GM19025 (cell line): ENCODE measurements around the gene KRTAP5-5.
"Not testable (repeated sequence)": the region's sequence is repeated elsewhere in the genome, so short reads cannot be mapped to it uniquely, and the experiment has no call there.

Experiments used
- ATAC-seq: cut with Tn5 transposase; IDR thresholded peaks from one replicate; pipeline ENCODE4 v1.9.1; 2021; ENCODE audit warnings: mild to moderate bottlenecking, low read depth, moderate library complexity; ENCODE audit not compliant: unreplicated experiment

The KRTAP5-5 gene, protein sequence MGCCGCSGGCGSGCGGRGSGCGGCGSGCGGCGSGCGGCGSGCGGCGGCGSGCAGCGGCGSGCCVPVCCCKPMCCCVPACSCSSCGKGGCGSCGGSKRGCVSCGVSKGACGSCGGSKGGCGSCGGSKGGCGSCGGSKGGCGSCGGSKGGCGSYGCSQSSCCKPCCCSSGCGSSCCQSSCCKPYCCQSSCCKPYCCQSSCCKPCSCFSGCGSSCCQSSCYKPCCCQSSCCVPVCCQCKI

DNA sequence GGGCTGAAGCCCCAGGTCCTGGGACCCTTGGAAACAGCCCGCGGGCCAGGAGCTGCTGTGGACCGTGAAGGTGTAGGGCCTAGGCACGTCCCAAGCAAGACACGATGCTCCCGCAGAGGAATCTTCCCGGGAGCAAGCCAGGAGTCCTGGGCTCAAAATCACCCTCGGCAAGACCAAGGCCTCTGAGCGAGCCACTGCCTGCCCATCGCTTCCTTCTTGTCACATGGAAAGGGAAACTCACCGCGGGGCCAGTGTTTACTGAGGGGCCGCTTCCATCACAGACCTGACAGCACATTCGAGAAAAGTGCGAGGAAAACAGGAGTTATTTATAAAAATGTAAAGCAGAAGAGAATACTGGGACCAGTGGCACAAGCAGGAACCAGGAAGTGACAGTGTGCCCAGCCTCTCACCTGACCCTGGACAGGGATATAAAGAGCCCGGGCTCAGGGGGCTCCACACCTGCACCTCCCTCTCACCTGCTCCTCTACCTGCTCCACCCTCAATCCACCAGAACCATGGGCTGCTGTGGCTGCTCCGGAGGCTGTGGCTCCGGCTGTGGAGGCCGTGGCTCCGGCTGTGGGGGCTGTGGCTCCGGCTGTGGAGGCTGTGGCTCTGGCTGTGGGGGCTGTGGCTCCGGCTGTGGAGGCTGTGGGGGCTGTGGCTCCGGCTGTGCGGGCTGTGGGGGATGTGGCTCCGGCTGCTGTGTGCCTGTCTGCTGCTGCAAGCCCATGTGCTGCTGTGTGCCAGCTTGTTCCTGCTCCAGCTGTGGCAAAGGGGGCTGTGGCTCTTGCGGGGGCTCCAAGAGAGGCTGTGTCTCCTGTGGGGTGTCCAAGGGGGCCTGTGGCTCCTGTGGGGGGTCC is at the start of gene KRTAP5-5:
TSS of gene KRTAP5-5 (plus strand) at position 450 of the 860 bp plus-strand sequence. CDS start at position 516, 66 bp downstream.
- ATAC-seq: no peak

DNA sequence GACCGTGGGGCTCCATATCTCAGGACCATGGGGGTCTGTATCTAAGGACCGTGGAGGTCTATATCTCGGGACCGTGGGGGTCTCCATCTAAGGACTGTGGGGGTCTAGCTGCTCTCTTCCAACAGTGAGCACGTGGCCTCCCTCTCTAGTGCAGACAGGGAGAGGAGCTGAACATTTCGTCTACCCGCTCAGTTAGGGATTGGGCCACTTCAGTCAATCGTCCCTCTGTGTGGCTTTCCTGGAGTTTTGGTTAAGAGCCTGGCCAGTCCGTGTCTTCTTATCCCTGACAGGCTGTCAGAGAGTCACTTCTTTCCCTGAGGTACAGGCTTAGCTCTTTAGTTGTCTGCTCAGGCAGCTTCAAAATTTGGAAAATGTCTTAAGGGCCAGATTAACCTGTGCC is 47.6 kb upstream of the KRTAP5-5 start:
- no peak for ATAC-seq

DNA sequence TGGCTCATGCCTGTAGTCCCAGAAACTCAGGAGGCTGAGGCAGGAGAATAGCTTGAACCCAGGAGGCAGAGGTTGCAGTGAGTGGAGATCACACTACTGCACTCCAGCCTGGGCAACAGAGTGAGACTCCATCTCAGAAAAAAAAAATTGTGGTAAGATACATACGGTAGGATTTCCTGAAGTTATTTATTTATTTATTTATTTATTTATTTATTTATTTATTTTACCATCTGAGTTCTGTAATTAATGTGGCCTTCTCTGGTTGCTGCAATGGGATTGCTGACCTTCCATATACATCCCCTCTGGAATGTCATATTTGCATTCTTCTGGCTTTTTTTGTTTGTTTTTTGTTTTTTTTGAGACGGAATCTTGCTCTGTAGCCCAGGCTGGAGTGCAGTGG is 46.7 kb upstream of the KRTAP5-5 start:
- not testable (repeated sequence) for ATAC-seq

DNA sequence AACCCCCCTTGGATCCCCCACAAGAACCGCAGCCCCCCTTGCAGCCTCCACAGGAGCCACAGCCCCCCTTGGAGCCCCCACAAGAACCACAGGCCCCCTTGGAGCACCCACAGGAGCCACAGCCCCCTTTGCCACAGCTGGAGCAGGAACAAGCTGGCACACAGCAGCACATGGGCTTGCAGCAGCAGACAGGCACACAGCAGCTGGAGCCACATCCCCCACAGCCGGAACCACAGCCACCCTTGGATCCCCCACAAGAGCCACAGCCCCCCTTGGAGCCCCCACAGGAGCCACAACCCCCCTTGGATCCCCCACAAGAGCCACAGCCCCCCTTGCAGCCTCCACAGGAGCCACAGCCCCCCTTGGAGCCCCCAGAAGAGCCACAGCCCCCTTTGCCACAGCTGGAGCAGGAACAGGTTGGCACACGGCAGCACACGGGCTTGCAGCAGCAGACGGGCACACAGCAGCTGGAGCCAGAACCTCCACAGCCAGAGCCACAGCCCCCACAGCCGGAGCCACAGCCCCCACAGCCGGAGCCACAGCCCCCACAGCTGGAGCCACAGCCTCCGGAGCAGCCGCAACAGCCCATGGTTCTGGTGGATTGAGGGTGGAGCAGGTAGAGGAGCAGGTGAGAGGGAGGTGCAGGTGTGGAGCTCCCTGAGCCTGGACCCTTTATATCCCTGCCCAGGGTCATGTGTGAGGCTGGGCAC is 44.8 kb upstream of the KRTAP5-5 start, which contains the start of gene KRTAP5-1:
TSS of gene KRTAP5-1 (minus strand) at position 623 of the 710 bp plus-strand sequence. CDS start at position 589, 34 bp downstream.
- ATAC-seq: not testable (repeated sequence)

DNA sequence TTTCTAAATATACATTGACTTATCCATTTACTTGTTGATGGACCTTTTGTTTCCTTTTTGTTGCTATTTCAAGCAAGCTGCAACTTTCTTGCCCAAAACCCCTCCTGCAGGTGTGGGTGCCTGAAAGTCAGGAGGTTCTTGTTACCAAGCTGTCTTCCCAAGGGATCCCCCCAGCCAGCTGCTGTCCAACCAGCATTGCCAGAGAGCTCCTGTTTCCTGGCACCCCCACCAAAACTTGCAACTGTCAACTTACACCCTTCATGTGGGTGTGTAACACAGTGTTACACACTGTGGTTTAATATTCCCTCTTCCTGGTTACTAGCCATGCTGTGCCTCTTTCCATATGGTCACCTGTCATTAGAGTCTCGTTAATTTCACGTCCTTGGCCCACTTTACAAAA is 42.9 kb upstream of the KRTAP5-5 start:
- no peak for ATAC-seq

GRCh38 chr11:1589191-1589963 is 40.2 kb upstream of the KRTAP5-5 start:
- not testable (repeated sequence) for ATAC-seq

DNA sequence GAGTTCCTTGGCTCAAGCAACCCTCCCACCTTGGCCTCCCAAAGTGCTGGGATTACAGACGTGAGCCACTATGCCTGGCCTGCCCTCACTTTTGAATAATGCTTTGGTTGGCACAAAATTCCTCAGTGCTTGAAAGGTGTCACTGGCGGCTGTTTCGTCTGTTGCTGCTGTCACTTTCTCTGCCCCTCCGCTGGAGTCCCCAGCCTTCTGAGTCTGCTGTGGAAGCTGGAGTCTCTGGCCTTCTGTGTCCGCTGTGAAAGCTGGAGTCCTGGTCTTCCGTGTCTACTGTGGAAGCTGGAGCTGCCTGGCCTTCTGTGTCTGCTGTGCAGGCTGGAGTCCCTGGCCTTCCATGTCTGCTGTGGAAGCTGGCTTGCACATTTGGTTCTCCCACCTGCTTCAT is 39.6 kb upstream of the KRTAP5-5 start:
- no peak for ATAC-seq

DNA sequence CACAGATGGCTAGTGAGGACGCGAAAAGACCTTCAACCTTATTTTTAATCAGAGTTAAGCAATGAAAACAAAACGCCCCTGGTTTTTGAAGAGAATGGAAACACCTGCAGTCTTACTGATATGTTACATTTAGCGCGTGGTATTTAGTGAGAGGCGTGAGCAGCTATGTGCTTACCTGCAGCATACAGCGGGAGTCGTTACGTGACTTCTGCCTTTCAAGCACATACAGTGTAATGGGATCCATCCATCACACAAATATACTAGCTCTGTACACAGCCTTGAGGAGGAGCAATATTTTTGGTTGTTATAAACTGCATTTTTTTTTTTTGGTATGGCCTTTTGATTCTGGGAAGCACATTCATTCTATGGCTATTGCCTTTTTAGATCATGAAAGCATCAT is 36.9 kb upstream of the KRTAP5-5 start:
- no peak for ATAC-seq

- not testable (repeated sequence) for ATAC-seq
Observed at GRCh38 chr11:1595994-1596575, 33.5 kb upstream of the KRTAP5-5 start.

GRCh38 chr11:1596576-1597121 is 32.9 kb upstream of the KRTAP5-5 start:
- not testable (repeated sequence) for ATAC-seq

DNA sequence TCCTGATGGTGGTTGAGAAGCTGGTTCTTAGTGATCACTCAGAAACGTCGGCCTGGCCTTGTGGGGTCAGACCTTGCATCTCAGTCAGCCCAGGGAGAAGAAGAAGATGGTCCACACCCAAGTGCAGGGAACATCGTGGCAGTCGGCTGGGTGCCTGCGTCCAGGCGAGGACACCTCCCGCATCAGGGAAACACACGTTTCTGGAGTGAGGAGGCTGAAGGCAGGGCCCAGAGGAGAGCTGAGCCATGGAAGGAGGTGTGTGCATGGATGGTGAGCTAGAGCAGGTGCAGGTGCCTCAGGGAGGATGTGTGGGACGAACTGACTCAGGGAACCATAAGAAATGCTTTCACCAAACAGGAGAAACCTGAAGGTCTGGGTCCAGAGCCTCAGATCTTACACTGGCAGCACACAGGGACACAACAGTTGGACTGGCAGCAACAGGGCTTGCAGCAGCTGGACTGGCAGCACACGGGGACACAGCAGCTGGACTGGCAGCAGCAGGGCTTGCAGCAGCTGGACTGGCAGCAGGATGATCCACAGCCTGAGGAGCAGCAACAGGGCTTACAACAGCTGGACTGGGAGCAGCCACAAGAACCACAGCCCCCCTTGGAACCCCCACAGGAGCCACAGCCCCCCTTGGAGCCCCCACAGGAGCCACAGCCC is 32.1 kb upstream of the KRTAP5-5 start:
- no peak for ATAC-seq

DNA sequence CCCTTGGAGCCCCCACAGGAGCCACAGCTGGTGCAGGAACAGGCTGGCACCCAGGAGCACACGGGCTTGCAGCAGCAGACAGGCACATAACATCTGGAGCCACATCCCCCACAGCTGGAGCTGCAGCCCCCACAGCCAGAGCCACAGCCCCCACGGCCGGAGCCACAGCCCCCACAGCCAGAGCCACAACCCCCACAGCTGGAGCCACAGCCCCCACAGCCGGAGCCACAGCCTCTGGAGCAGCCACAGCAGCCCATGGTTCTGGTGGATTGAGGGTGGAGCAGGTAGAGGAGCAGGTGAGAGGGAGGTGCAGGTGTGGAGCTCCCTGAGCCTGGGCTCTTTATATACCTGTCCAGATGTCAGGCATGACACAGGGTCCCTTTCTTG is 31.6 kb upstream of the KRTAP5-5 start, which contains the start of gene KRTAP5-2:
TSS of gene KRTAP5-2 (minus strand) at position 301 of the 387 bp plus-strand sequence. CDS start at position 257, 44 bp downstream.
- ATAC-seq: no peak

GRCh38 chr11:1598406-1598805 is 31.2 kb upstream of the KRTAP5-5 start:
- not testable (repeated sequence) for ATAC-seq

DNA sequence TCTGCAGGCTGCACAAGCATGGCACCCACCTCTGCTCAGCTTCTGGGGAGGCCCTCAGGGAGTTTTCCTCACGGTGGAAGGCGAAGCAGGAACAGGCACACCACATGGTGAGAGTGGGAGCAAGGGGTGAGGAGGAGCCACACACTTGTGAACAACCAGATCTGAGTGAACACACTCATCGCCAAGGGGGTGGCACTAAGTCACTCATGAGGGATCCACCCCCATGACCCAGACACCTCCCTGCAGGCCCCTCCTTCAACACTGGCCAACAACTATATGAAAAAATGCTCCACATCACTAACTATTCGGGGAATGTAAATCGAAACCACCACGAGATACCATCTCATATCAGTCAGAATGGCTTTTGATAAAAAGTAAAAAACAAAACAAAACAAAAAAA is 30.8 kb upstream of the KRTAP5-5 start:
- ATAC-seq: no peak

GRCh38 chr11:1600626-1601025 is 28.9 kb upstream of the KRTAP5-5 start:
- no peak for ATAC-seq

DNA sequence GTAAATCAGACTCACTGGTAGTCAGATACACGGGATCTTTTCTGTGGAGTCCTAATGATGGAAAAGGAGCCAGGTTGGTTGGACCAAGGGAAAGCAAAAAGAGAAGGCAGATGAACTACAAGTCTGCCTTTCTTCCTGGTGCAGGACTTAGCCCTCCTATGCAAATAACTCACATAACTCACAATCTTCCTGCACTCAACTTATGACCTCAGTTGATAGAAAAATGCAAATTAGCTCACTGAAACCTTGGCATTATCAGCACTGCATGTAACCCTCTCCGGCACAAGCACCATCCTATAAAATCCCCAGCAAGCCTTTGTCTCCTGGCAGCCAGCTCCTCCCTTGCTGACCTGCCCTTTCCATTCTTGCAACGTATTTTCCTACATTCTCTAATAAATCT is 27.9 kb upstream of the KRTAP5-5 start:
- not testable (repeated sequence) for ATAC-seq

GRCh38 chr11:1603629-1604028 is 25.9 kb upstream of the KRTAP5-5 start:
- ATAC-seq: no peak

DNA sequence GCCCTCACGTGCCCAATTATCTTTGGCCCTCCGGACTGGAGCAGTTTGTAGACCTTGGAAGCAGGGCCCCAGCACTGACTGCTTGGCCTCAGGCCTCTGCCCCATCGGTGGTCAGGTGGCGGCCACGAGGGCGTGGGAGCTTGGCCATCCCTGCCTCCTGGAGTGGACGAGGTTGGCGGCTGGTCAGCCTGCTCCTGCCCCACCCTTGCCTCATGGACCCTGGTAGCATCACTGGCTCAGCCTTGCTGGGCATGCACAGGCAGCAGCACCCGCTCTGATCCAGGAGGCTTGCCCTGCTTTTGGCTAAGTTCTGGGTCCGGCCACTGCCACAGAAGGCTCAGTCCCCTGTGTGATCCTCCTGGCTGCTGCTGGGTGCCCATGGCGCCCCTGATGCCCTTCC is 25.4 kb upstream of the KRTAP5-5 start:
- no peak for ATAC-seq

- ATAC-seq: no peak
Observed at GRCh38 chr11:1604711-1605110, 24.9 kb upstream of the KRTAP5-5 start.
